ENCODE measurements around the gene ARHGEF3.
"Not testable (repeated sequence)": the region's sequence is repeated elsewhere in the genome, so short reads cannot be mapped to it uniquely, and the experiment has no call there.

ARHGEF3 gene

DNA sequence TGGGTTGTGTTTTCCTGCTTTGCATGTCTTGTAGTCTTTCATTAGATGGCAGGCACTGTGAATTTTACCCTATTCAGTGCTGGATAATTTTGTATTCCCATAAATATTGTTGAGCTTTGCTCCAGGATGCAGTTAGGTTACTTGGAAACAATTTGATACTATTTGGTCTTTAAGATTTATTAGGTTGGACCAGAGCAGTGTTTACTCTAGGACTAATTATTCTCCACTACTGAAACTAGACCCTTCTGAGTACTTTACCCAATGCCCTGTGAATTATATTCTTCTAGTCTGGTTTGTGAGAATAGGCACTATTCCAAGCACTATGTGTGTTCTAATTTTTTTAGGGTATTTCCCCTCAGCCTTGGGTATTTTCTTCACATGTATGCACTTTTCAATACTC, 80.9 kb downstream of the ARHGEF3 start:
- DNase-seq: no peak

DNA sequence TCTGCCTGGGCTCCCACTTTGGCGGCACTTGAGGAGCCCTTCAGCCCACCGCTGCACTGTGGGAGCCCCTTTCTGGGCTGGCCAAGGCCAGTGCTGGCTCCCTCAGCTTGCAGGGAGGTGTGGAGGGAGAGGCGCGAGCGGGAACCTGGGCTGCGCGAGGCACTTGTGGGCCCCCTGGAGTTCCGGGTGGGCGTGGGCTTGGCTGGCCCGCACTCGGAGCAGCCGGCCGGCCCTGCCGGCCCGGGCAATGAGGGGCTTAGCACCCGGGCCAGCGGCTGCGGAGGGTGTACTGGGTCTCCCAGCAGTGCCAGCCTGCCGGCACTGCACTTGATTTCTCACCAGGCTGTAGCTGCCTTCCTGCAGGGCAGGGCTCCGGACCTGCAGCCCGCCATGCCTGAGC, 82.9 kb downstream of the ARHGEF3 start:
- not testable (repeated sequence) for DNase-seq

DNA sequence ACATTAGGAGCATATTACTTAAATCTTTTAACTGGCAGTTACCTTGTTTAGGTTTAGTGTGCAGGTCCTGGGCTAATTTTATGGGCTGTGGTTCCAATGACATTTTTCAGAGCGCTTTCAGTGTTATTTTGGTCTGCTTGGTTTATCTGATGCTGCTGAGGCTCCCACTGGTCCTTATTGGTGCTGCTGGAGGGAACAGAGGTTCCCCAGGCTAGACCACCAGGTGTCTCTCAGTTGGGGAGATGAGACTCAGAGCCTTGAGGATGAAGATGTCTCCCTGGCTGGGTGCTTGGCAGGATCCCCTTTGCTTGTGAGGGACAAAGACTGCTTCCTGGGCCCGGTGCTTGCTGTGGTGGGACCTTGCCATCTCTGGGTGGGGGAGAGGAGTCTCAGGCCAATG, 90.4 kb downstream of the ARHGEF3 start:
- no peak for DNase-seq

DNA sequence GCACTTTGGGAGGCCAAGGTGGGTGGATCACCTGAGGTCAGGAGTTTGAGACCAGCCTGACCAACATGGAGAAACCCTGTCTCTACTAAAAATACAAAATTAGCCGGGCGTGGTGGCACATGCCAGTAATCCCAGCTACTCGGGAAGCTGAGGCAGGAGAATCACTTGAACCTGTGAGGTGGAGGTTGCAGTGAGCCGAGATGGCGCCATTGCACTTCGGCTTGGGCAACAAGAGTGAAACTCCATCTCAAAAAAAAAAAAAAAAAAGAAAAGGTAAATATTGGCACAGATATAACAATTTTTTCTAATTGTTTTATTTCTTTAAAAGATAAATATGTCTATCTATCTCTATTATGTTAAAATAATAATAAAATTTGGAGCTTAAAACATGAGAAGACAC, 94.3 kb downstream of the ARHGEF3 start:
- not testable (repeated sequence) for DNase-seq

DNA sequence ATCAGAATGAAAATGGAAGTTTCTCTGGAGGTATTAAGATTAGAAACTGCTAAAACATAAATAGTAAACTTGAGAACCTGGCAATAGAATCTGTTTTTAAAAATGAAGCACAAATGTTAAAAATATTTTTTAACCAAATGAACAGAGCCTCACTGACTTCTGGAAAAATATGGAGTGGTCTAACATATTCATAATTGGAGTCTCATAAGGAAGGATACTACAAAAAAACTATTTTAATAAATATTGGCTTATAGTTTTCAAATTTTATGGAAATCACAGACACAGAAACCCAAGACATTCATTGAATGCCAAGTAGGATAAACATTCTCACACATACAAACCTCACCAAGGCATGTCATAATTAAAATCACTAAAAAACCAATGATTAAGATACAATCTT, 95.1 kb downstream of the ARHGEF3 start:
- DNase-seq: no peak

DNA sequence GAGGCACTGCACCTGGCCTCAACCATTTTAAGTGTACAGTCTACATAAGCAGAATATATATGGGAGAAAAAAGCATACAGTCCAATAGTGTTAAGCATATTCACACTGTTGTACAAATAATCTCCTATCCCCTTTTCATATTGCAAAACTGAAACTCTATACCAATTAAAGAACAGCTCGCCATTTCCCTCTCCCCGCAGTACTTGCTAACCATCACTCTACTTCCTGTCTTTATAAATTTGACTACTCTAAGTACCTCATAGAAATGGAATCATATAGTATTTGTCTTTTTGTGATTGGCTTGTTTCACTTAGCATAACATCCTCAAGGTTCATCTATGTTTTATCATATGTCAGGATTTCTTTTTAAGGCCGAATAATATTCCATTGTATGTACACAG, 97.0 kb downstream of the ARHGEF3 start:
- DNase-seq: no peak

DNA sequence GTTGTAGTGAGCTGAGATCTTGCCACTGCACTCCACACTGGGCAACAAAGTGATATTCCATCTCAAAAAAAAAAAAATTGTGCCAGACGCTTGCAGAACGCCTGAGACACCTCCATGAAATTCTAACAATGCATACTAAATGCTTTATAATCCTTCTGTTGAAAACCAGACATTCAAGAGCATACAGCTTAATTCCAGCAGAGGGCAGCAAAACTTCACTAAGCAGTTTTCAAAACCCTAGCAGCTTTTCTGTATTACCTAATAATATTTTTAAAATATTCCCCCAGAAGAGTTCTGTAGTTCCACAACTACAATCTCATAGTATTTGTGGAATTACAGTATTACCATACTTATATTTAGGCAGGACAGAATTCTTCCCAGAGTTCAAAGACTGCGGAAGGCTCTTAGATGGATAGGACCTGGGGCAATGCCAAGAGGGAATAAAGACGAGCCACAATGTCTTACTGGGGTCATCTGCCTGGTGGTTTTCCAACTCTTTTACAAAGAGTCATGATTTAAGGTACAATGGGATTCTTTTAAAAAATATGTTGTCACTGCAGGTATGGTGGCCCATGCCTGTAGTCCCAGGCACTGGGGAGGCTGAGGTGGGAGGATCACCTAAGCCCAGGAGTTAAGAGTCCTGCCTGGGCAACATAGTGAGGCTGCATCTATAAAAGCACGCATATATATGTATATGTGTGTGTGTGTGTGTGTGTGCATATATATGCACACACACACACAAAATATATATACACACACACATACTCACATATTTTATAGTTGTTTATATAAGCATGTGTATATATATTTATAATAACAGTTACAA, 99.0 kb downstream of the ARHGEF3 start:
- DNase-seq: no peak

DNA sequence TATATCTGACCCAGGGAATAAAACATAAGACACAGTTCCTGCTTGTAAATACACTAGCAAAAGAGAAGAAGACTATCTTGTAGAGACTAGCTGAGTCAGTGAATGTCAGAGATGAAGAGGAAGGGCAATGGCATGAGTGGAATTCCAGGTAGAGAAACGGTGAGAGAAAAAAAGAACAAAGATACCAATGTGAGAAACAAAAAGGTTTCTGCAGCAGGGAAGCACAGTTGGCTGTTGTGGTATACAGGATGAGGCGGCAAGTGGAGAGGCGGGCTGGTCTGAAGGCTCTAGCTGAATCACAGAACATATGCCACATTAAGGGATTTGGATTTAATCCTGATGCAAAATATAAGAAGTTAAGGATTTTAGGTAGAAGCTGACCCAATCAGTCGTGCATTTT, 101.6 kb downstream of the ARHGEF3 start:
- DNase-seq: no peak

DNA sequence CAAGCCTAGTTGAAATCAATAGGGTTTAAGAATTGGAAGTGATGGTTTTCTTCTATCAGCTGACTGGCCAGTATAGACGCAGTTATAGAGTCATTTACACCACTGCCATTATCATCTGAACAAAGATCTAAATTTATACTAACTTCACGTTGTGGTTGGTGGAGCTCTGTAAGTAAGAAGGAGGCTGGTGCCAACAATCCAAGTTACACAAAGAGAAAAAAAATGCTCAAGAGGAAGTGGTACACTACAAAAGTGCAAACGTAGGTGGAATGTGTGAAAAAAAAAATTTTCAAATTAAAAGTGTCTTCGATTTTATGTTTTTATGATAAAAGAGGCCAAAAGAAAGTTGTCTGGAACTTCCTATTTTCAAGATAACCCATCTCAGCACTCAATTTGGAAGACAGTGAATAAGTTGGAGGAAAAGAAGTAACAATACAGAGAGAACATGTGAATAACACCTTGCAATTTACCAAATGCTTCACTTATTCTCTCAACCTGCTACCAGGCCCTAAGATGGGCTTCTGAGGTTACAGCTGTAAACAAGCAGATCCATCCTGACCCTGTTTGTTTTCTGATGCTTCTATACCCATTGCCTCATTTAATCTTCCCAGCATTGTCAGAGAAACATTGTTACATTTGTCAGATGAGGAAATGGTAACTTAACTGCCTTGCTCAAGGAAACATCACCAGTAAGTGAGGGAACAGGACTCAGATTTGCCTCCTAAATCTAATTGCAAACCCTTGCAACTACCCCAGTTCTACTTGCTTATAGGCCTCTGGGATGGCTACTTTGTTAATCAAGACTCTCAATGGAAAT, 106.7 kb downstream of the ARHGEF3 start:
- no peak for DNase-seq

DNA sequence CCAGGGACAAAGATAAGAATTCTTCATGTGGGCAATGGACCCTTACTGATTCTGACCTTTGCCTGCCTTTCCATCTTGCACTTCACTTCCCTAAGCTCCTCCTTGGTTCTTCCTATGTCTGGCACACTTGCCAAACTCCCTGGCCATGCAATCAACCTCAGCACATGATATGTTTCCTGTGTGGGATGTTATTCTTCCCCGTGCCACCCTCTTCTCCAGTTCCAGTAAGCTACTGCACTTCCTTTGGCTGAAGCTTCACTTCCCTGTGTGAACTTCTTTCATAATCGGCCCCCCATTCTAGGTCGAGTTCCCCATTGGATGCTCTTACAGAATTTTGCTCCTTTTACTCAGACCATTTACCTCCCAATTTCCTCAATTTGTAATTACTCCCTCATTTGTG, 108.0 kb downstream of the ARHGEF3 start:
- DNase-seq: no peak

DNA sequence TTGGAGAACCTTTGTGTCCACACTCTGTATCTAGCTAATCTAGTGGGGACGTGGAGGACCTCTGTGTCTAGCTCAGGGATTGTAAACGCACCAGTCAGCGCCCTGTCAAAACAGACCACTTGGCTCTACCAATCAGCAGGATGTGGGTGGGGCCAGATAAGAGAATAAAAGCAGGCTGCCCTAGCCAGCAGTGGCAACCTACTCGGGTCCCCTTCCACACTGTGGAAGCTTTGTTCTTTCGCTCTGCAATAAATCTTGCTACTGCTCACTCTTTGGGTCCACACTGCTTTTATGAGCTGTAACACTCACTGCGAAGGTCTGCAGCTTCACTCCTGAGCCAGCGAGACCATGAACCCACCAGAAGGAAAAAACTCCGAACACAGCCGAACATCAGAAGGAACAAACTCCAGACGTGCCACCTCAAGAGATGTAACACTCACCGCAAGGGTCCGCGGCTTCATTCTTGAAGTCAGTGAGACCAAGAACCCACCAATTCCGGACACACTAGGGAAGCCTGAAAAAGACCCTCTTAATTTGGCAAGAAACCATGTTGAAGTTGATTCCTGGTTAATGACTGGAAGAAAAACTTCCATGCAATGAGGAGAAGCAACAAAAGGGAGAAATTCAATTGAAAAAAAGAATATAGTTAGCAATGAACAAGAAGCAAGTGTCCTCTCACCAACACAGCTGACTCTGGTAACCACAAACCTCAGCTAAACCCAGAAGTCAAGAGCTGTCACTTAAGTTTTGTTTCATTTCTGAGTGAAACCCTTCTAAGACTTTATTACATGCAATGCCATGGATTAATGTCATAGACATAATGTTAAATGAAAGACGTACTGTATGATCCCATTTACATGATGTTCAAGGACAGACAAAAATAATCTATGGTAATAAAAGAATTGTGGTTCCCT, 109.0 kb downstream of the ARHGEF3 start:
- not testable (repeated sequence) for DNase-seq

DNA sequence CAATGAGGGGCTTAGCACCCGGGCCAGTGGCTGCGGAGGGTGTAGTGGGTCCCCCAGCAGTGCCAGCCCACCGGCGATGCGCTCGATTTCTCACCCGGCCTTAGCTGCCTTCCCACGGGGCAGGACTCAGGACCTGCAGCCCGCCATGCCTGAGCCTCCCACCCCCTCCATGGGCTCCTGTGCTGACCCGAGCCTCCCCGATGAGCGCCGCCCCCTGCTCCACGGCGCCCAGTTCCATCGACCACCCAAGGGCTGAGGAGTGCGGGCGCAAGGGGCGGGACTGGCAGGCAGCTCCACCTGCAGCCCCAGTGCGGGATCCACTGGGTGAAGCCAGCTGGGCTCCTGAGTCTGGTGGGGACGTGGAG, 109.8 kb downstream of the ARHGEF3 start:
- not testable (repeated sequence) for DNase-seq

DNA sequence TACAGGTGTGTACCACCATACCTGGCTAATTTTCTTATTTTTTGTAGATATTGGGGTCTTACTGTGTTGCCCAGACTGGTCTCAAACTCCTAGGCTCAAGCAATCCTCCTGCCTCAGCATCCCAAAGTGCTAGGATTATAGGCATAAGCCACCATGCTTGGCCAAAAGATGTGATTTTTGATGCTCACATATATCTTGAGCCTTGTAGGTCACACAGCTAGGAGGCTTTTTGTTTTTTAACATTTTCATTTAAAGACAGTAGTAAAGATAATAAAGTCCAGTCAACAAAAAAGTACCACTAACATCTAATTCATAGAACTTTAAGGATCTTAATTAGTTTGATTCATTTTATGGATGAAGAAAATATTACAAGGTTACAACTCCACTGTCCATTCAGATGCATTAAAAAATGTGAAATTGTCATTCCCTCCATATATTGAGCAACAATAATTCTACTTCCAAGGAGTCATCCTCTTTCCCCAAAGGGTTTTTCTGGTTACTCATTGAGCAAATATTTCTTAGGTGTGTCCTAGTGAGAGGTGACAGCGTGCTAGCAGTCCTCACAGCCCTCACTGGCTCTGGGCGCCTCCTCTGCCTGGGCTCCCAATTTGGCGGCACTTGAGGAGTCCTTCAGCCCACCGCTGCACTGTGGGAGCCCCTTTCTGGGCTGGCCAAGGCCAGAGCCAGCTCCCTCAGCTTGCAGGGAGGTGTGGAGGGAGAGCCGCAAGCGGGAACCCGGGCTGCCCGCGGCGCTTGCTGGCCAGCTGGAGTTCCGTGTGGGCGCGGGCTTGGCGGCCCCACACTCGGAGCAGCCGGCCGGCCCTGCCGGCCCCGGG, 110.4 kb downstream of the ARHGEF3 start:
- no peak for DNase-seq

DNA sequence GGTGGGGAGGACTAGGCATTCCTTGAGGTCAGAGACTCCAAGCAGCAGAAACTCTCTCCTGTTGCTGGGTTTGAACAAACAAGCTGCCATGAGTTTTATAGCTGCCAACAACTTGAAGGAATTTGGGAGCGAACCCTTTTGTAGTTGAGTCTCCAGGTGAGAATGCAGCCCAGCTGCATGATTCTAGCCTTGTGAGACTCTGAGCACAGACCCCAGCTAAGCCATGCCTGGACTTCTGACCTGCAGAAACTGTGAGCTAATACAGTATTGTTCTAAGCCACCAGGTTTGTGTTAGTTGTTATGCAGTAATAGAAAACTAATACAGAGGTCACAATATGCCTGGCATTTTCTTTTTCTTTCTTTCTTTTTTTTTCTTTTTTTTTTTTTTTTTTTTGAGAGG, 112.4 kb downstream of the ARHGEF3 start:
- no peak for DNase-seq

DNA sequence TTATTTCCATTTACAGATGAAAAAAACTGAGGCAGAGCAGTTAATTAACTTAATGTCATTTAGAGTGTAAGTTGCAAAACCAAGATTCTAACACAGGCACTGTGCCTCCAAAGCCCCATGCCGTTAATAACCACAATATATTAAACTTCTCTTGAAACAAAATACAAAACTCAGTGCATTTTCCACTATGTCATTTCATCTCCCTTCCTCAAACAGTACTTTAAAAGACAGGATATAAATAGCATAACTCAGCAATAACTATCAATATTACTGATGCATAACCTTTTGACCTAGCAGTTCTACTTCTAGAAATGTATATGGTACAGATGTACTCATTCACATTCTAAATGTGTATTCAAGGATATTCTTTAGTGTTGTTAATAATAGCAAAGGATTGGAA, 113.6 kb downstream of the ARHGEF3 start:
- DNase-seq: no peak

DNA sequence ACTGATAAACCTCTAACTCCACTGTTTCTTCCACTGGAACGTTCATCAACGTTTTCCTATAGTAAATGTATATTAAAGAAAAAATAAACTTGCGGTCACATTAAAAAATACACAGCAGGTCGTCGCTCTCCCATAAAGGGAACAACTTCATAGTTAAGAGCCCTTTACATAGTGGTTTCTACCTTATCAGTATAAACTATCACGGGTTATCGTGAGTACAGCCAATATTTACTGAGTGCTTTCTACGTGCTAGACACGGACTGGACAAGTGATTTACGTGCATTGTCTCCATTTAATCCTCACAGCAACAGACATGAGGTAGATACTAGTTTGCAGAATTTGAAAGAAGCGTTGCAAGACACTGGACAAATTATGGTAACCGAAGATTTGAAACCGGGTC, 117.7 kb downstream of the ARHGEF3 start:
- no peak for DNase-seq

DNA sequence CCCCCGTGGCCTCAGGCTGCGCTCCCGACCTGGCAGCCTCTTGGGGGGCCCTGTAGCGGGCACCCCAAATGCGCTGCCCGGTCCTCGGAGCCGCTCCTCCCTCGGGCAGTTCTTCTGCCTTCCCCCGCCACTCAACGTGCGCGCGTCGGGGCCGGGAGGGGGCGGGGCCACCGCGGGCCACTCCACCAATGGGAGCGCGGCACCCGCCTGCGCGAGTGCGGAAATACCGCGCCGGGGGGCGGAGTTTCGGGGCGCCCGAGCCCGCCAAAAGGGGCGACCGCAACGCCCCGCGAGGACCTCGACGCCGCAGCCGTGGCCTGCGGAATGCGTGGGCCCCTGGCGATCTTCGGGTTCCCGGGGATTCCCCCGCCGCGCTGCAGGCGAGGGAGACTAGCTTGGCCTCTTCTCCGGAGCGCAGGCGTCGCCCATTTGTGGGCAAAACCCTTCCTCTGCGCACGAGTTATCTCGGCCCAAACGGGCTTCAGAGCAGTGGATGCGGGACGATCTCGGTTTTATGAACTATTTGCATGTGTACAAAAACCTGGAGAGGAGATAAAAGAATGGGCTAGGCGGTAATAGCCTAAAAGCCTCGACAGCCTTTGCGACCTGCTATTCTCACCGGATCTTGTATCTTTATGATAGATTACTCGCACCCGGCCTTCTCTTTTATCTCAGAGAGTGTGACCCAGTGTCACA, 118.5 kb downstream of the ARHGEF3 start, which contains the start of gene TASOR:
Gene TASOR (minus strand): TSS at position 144 of the 696 bp plus-strand sequence. CDS start 259 bp downstream, outside the sequence.
- peak; percentile 87 for DNase-seq

DNA sequence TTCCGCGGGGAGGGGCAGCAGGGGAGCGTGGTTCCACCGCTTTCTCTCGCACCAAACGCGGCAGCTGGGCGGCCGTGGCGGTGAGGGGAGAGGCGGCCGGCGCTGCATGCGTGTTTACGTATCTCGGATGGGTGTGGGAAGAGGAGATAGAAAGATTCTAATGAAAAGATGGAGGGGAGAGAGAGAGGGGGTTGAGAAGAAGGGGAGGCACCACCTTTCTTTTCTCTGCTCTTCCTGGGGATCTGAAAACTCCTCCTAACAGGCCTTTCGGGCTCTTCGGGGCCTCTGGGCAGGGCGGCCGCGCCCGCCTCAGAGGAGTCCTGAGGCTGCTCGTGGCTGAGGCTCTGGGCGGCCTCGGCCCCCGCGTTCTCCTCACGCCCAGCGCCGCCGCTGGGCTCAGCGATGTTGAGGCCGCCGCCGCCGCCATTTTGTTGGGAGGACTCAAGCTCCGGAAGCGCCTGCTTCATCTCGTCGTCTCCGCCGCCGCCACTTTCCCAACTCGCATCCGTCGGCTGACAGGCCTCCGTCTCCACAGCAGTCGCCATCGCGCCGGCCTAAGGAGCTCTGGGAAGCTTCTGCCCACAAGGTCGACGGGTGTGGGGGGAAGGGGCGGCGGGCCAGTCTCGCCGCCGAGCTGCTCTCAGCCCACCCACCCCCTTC, 119.2 kb downstream of the ARHGEF3 start:
- peak; percentile 82 for DNase-seq

DNA sequence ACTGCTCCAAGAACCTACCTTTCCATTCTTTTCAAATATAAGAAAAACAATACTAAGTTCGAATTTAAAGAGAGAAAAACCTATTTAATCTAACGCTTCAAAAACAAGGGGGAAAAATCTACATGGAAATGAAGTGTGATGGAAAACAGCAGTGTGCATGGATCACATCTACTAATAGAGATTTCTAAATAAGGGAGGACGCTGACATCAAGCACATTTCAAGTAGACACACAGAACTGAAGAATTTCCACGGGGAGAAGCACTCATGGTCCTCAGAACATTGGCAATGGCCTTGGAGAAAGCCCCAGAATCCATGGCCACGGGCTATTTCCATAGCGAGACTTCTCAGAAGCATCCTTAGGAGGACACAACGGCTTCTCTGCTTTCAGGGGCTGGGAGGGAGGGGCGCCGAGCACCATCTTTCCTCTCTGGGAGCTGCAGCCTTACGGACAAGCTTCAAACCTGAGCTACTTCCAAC, 119.7 kb downstream of the ARHGEF3 start:
- no peak for DNase-seq

DNA sequence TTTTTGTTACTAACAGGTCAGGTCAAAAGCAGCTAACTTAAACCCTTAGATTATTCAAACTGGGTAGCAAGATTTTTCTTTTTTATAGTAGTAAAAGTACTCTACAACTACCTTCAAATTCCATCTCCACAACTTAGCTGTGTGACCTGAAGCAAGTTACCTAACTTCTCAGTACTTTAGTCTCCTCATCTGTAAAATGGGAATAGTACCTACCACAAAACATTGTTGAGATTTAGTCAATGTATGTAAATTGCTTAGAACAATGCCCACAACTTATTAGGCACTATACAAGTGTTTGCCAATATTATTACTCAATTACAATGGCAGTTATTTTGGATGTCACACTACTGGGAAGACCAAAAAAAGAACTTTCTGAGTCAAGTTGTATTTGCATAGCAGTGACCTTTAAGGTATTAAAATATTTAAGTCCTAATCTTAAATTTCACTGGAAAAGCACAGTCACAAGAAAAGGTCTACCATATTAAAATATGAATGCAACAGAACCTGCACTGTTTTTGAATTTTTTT, 121.6 kb downstream of the ARHGEF3 start:
- DNase-seq: no peak
